GM12878 (cell line): Measurements from ENCODE around the gene TTC17. TPM values are rescaled to one million over a fixed set of nuclear protein-coding genes. Genes with fewer than 3 reads are reported as not detected.

Experiments used
- ATAC-seq: fragments of 200-7000 bp; cut with Tn5 transposase; 3 replicates; pipeline ENCODE4 v1.9.1; 2020; ENCODE audit warnings: mild to moderate bottlenecking, moderate library complexity
- BruUV-seq: library from RNA; stranded (reverse); fragments of 400-500 nt; replicated peaks from 2 replicates; lab custom pipeline; 2021; lab: Mats Ljungman, UMichigan
- CTCF ChIA-PET: fragments of 300-600 bp; sonication (Branson Sonifier 250); formaldehyde crosslinking; extraction: SDS; loops from one replicate; lab custom pipeline; 2021; ENCODE audit warnings: inconsistent platforms; lab: Yijun Ruan, JAX
- POLR2A ChIA-PET: fragments of 350-600 bp; formaldehyde crosslinking; extraction: SDS; loops from one replicate; lab custom pipeline; 2021; ENCODE audit warnings: inconsistent platforms; lab: Charles Lee
- RAD21 ChIA-PET: fragments of 300-600 bp; sonication (Branson Sonifier 250); formaldehyde crosslinking; loops from one replicate; lab custom pipeline; 2023; ENCODE audit warnings: antibody characterized with exemption; ENCODE audit not compliant: unreplicated experiment; lab: Charles Lee
- SMC1A ChIA-PET: fragments of 300-600 bp; sonication (Branson Sonifier 250); formaldehyde crosslinking; loops from one replicate; lab custom pipeline; 2023; ENCODE audit not compliant: unreplicated experiment, uncharacterized antibody; lab: Charles Lee
- DNase-seq: peaks from one replicate; pipeline ENCODE4 v3.0.0-alpha.2; 2011; ENCODE audit warnings: low read depth, low spot score
- FAIRE-seq: peaks from 3 replicates; lab custom pipeline; 2011; peaks lifted over from hg19 to GRCh38; lab: Jason Lieb, UNC
- H2AFZ ChIP-seq: 2 replicates; pipeline ENCODE4 v1.6.0; 2011; ENCODE audit warnings: low read depth, low read length, control low read depth; ENCODE audit not compliant: control insufficient read depth
- H3K27ac ChIP-seq: 2 replicates; pipeline ENCODE4 v1.5.1; 2011; ENCODE audit warnings: control low read depth; ENCODE audit not compliant: control insufficient read depth, insufficient read depth
- H3K27me3 ChIP-seq, 2 experiments: replicated peaks in 1 of 2; 2 replicates each; pipeline versions ENCODE4 v1.6.0 to v1.6.1; 2011; ENCODE audit warnings: low read length in 1 of 2; ENCODE audit not compliant: control insufficient read depth in 2 of 2, insufficient read depth in 2 of 2
- H3K36me3 ChIP-seq, 2 experiments: 2 replicates each; pipeline ENCODE4 v1.5.1; 2011; ENCODE audit warnings: low read length in 1 of 2; ENCODE audit not compliant: control insufficient read depth in 2 of 2, insufficient read depth in 2 of 2
- H3K4me1 ChIP-seq: 2 replicates; pipeline ENCODE4 v1.6.1; 2011; ENCODE audit warnings: mild to moderate bottlenecking, low read length, moderate library complexity, mixed read lengths; ENCODE audit not compliant: control insufficient read depth, insufficient read depth
- H3K4me2 ChIP-seq: 2 replicates; pipeline ENCODE4 v1.6.0; 2011; ENCODE audit warnings: control low read depth; ENCODE audit not compliant: control insufficient read depth, insufficient read depth
- H3K4me3 ChIP-seq: fragments of 200-600 bp; sonication (generic); 2 replicates; pipeline ENCODE4 v1.5.1; 2016
- H3K79me2 ChIP-seq: 2 replicates; pipeline ENCODE4 v1.6.0; 2011; ENCODE audit warnings: low read length; ENCODE audit not compliant: control insufficient read depth, insufficient read depth
- H3K9ac ChIP-seq: 2 replicates; pipeline ENCODE4 v1.8.0; 2011; ENCODE audit warnings: low read length, control low read depth, mixed read lengths; ENCODE audit not compliant: control insufficient read depth, insufficient read depth
- H3K9me3 ChIP-seq: replicated peaks from 3 replicates; pipeline ENCODE4 v1.5.1; 2011; ENCODE audit warnings: mild to moderate bottlenecking, low read length; ENCODE audit not compliant: control insufficient read depth, insufficient read depth
- H4K20me1 ChIP-seq: 2 replicates; pipeline ENCODE4 v1.6.0; 2011; ENCODE audit not compliant: control insufficient read depth, insufficient read depth
- BHLHE40 ChIP-seq, 2 experiments: fragments of 450-650 bp in 1 of 2; IDR thresholded peaks; 2 replicates each; pipeline ENCODE4 v1.6.1; 2011 to 2017; ENCODE audit warnings: low read depth in 2 of 2, borderline replicate concordance in 1 of 2, improper control_type of control experiment in 1 of 2, low read length in 1 of 2, mild to moderate bottlenecking in 1 of 2
- GATAD2B ChIP-seq: fragments of 450-650 bp; conservative IDR thresholded peaks from 2 replicates; pipeline ENCODE4 v1.6.1; 2017; ENCODE audit warnings: low read depth, mild to moderate bottlenecking, moderate library complexity
- LARP7 ChIP-seq: fragments of 450-650 bp; IDR thresholded peaks from 2 replicates; pipeline ENCODE4 v1.6.1; 2017; ENCODE audit warnings: mild to moderate bottlenecking
- MTA2 ChIP-seq: fragments of 450-650 bp; IDR thresholded peaks from 2 replicates; pipeline ENCODE4 v1.6.1; 2016; ENCODE audit warnings: low read depth, mild to moderate bottlenecking, moderate library complexity
- NFYA ChIP-seq: IDR thresholded peaks from 2 replicates; pipeline ENCODE4 v1.6.1; 2011; ENCODE audit warnings: low read depth, mild to moderate bottlenecking, low read length, improper control_type of control experiment, borderline replicate concordance
- RELB ChIP-seq: fragments of 450-650 bp; IDR thresholded peaks from 2 replicates; pipeline ENCODE4 v1.6.1; 2017; ENCODE audit warnings: low read depth, mild to moderate bottlenecking, moderate library complexity
- RFX5 ChIP-seq: IDR thresholded peaks from 2 replicates; pipeline ENCODE4 v1.6.1; 2011; ENCODE audit warnings: low read depth, low read length, improper control_type of control experiment
- SREBF2 ChIP-seq: IDR thresholded peaks from 2 replicates; pipeline ENCODE4 v1.6.1; 2012; ENCODE audit warnings: mild to moderate bottlenecking, low read length
- STAT3 ChIP-seq: IDR thresholded peaks from 2 replicates; pipeline ENCODE4 v1.6.1; 2011; ENCODE audit warnings: low read depth, low read length, improper control_type of control experiment
- TCF12 ChIP-seq: IDR thresholded peaks from 2 replicates; pipeline ENCODE4 v1.6.1; 2011; ENCODE audit warnings: low read depth, mild to moderate bottlenecking, low read length
- ZBTB4 ChIP-seq: fragments of 450-650 bp; formaldehyde crosslinking; IDR thresholded peaks from 2 replicates; pipeline ENCODE4 v1.4.0; 2022; ENCODE audit warnings: mild to moderate bottlenecking, moderate library complexity
- WGBS: methylation state at CpG from one replicate; pipeline ENCODE4 v1.1.6; 2016; ENCODE audit warnings: low lambda C conversion rate; ENCODE audit not compliant: insufficient replicate concordance, insufficient coverage; ENCODE audit errors: missing lambda C conversion rate; 5-methylcytosine and 5-hydroxymethylcytosine counted together
- in situ Hi-C: fragments of 300-500 bp; cut with MboI; formaldehyde crosslinking; loops from 9 replicates; pipeline ENCODE4 v1.14.3; 2018; ENCODE audit warnings: mixed read lengths
- intact Hi-C: fragments of 100-400 bp; cut with micrococcal nuclease; formaldehyde crosslinking; loops from one replicate; pipeline ENCODE4 v1.14.2; 2022; ENCODE audit not compliant: unreplicated experiment
- polyA plus RNA-seq, 11 experiments: library from polyadenylated mRNA; depleted of rRNA in 4 of 11; unstranded in 6 of 11; stranded (reverse) in 5 of 11; fragments of >200 nt; fragmentation: Nextera tagmentation in 4 of 11; fragmentation: Illumina TruSeq in 1 of 11; extraction: Ambion mirVana in 4 of 11; extraction: Trizol in 1 of 11; gene quantifications; 1 replicate in 1 of 11; 2 replicates in 10 of 11; pipeline versions ENCODE4 v1.2.1 to v1.2.3, GENCODE V29; 2011 to 2016; ENCODE audit warnings: inconsistent platforms in 2 of 11, missing spikeins in 2 of 11, low read depth in 1 of 11
- total RNA-seq, 4 experiments: library from RNA; depleted of rRNA in 3 of 4; stranded (reverse); fragments of >200 nt in 3 of 4; fragmentation: Illumina TruSeq in 1 of 4; extraction: Trizol in 1 of 4; gene quantifications; 2 replicates each; pipeline versions ENCODE4 v1.2.1 to v1.2.3, GENCODE V29; 2013 to 2021

The TTC17 gene
- total and polyA plus RNA-seq, 10 of the 15 experiments (the other 5 are each of a cell fraction or from before 2014, with no cell fraction given), result 15.9 to 116 (median 41.5) TPM

GRCh38 chr11:43521471-43521870, 162.8 kb downstream of the TTC17 start:
- no peak for FAIRE-seq
- Histone ChIP-seq H3K4me1 (no peaks in the 10 kb centered on the region), H3K79me2 (no peaks in the 10 kb centered on the region), H2AFZ (no peak overlapping the region), H3K27me3 (no peaks in the 10 kb centered on the region), H3K27ac (no peak overlapping the region), H3K36me3 (no peaks in the 10 kb centered on the region), H3K9ac (no peak overlapping the region), H3K9me3 (peaks cover 9% of the 10 kb centered on the region; the same call in 2 of the 3 replicates), H4K20me1 (no peaks in the 10 kb centered on the region), H3K4me3 (no peak overlapping the region), H3K4me2 (no peak overlapping the region)
- no peak for ATAC-seq
- no peak for DNase-seq
- ChIA-PET POLR2A (no interaction called here), CTCF (no interaction called here), RAD21 (no interaction called here), SMC1A (no interaction called here)
- TF ChIP-seq GATAD2B (no peak), RELB (no peak), STAT3 (no peak), MTA2 (no peak), NFYA (no peak), LARP7 (no peak)
- intact Hi-C loops, result no loop called here
- in situ Hi-C loops, result no loop called here
- BruUV-seq, result no TSS peak
- 69% methylated on average over 13 of the region's 15 CpGs for WGBS

- no peaks in the 10 kb centered on the region for H3K27me3 ChIP-seq
- H4K20me1 ChIP-seq, result no peaks in the 10 kb centered on the region
- ChIA-PET POLR2A (no interaction called here), CTCF (interaction anchor here (0.9 to 1.1 kb wide), 2 partner anchors 19 to 328 kb away, joined by 3 read pairs; no protein-coding TSS in a partner anchor), RAD21 (no interaction called here), SMC1A (no interaction called here)
- no peak overlapping the region for H3K9ac ChIP-seq
- WGBS, result 0% methylated on average over 2 of the region's 2 CpGs
- H3K79me2 ChIP-seq, result no peaks in the 10 kb centered on the region
- no peak overlapping the region for H3K27ac ChIP-seq
- FAIRE-seq, result no peak
- no peak overlapping the region for H3K4me3 ChIP-seq
- H3K4me2 ChIP-seq, result no peak overlapping the region
- no peak overlapping the region for H2AFZ ChIP-seq
- peaks cover 9% of the 10 kb centered on the region; the same call in 2 of the 3 replicates for H3K9me3 ChIP-seq
- no peaks in the 10 kb centered on the region for H3K4me1 ChIP-seq
- no TSS peak for BruUV-seq
- ATAC-seq, result no peak; the same call in 2 of the 3 replicates
- intact Hi-C loops, result no loop called here
- H3K36me3 ChIP-seq, result no peaks in the 10 kb centered on the region
- in situ Hi-C loops, result no loop called here
- no peak for DNase-seq
- TF ChIP-seq BHLHE40 (IDR thresholded peaks at IDR 0.05; ENCODE audit: borderline replicate concordance in 1 of 2, low read depth in 2 of 2, low read length in 1 of 2), result no peak
- no peak for TF ChIP-seq ZBTB4
- no peak for TF ChIP-seq RFX5
- TF ChIP-seq SREBF2, result no peak
- no peak for TF ChIP-seq TCF12
Observed at GRCh38 chr11:43523632-43524031, 164.9 kb downstream of the TTC17 start.
